Sigmoid colon (tissue), 3 donors: ENCODE measurements around the gene NDUFA8.

Experiments
- CTCF ChIP-seq, 4 experiments: fragments of 450-650 bp in 3 of 4; fragments of 200-600 bp in 1 of 4; IDR thresholded peaks; one replicate each; pipeline ENCODE4 v1.5.1; 2016 to 2019; ENCODE audit warnings: antibody characterized with exemption in 4 of 4, mild to moderate bottlenecking in 3 of 4, moderate library complexity in 2 of 4
- POLR2A ChIP-seq, 2 donors: fragments of 450-650 bp; IDR thresholded peaks; one replicate each; pipeline ENCODE4 v1.6.1; 2016; ENCODE audit warnings: antibody characterized with exemption in 2 of 2, mild to moderate bottlenecking in 2 of 2, moderate library complexity in 2 of 2

GRCh38 chr9:122173670-122174069 lies 14.1 kb upstream of the NDUFA8 start:
- TF ChIP-seq CTCF (IDR thresholded peaks at IDR 0.05) (no peak), POLR2A (IDR thresholded peaks at IDR 0.05) (no peak)
